Retina (tissue), 1 donor: ENCODE results near the gene FBXL5.
"Not testable (repeated sequence)": the region's sequence is repeated elsewhere in the genome, so short reads cannot be mapped to it uniquely, and the experiment has no call there.

Source experiments
- DNase-seq: peaks from one replicate; pipeline ENCODE4 v3.0.0-alpha.2; 2016

The FBXL5 gene

DNA sequence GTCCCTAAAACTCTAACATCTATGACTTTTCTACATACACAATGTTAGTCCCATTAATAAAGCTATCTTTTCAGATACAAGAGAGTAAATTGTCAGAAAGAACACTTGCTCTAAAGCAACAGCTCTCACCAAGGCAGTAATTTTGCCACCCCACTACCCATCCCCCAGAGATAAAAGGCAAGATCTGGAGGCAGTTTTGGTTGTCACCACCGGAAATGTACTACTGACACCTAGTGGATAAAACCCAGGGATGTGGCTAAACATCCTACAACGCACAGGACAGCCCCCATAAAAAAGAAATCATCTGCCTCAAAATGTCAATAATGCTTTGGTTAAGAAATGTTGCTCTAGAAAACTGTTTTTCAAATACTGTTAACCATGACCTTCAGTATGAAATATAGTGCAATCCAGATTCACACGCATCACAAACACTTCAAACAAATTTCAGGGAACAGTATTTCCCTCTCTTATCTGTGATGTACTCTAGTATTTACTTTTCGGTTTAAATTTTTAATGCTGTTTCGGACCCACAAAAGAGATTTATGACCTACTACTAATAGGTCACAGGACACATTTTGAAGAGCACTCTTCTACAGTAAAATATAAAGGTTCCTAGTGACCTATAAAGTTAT is 5.1 kb downstream of the FBXL5 start:
- peak; percentile 29 for DNase-seq

DNA sequence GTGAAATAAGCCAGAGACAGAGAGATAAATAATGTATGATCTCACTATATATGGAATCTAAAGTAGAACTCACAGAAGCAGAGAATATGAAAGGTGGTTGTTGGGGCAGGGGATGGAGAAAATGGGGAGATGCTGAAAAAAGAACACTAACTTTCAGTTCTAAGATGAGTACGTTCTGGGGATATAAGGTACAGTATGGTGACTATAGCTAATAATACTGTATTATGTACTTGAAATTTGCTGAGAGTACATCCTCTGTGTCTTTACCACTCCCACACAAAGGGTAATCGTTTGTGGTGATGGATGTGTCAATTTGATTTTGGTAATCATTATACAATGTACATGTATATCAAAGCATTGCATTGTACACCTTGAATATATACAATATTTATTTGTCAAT is 6.6 kb downstream of the FBXL5 start:
- no peak for DNase-seq

DNA sequence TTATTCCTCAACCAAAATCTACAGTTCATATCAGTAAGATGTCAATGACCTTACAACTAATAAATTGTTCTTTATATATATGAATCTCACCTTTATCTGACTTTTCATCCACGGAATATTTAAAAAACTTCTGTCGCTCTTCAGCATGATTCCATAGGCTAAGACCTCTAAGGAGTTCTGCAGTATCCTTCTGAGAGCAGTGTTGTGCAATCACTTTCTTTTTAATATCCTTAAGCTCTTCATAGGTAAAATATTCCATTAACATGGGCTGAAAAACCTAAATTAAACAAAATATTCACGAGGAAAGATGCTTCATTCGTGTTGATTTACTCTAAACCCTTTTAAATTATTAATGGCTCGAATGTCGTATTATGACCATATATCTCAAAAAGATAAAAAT is 16.7 kb downstream of the FBXL5 start:
- DNase-seq: no peak

DNA sequence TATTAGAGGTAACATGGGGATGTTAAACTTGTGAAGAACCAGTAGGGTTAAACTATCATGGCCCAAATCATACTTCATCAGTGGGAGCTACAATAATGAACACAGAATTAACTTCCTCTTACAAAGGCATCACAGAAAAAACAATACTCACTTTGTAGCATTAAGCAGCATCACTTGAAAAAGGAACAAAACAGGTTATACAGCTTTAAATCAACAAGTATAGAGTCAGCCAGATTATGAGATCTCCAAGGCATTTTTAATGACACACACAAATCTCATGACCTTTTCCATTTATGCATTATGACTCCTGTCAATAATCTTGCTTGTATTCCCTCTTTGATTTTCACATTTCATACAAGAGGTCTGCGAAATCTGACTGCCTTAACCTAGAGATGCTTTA is 18.3 kb downstream of the FBXL5 start:
- no peak for DNase-seq

DNA sequence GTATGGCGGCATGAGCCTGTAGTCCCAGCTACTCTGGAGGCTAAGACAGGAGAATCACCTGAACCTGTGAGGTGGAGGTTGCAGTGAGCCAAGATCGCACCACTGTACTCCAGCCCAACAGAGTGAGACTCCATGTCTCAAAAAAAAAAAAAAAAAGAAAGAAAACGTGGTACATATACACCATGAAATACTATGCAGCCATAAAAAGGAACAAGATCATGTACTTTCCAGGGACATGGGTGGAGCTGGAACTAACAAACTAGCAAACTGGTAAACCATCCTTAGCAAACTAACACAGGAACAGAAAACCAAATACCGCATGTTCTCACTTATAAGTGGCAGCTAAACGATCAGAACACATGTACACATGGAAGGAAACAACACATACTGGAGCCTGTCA is 37.8 kb downstream of the FBXL5 start:
- DNase-seq: not testable (repeated sequence)

DNA sequence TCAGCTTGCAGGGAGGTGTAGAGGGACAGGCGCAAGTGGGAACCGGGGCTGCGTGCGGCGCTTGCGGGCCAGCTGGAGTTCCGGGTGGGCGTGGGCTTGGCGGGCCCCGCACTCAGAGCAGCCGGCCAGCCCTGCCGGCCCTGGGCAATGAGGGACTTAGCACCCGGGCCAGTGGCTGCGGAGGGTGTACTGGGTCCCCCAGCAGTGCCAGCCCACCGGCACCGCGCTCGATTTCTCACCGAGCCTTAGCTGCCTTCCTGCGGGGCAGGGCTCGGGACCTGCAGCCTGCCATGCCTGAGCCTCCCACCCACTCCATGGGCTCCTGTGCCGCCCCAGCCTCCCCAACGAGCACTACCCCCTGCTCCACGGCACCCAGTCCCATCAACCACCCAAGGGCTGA is 40.3 kb downstream of the FBXL5 start:
- not testable (repeated sequence) for DNase-seq

DNA sequence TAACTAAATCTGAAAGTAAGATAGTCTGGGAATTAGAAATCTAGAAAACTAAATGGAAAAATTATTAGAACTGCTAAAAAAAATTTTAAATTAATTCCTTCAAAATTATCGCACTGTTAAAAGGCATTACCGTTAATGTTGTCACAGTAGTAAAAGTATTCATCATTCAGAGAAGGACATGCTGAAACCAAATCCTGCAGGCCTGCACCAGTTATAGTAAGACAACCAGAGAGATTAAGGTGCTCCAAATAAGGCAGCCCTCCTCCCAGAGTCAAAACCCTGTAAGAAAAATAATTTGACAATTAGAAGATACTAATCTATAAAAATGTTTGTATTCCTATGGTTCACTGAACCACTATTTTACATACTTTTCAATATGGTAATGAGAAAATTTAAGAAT is 43.0 kb downstream of the FBXL5 start:
- DNase-seq: no peak

DNA sequence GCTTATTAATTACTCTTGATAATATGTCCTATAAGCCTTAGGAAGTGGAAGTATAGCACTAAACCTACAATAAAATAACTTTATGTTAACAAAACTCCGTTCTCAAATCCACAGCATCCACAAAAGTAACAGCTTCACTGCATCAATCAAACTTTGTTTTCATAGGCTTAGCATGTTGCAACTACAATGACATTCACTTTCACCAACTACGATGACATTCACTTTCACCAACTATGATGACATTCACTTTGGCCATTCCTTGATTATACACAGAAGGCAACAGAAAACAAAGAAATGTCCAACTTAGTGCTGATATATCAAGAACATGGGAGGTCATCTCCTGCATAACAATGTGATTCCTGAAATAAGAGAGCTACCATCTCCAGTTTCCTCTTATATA is 44.3 kb downstream of the FBXL5 start:
- no peak for DNase-seq

DNA sequence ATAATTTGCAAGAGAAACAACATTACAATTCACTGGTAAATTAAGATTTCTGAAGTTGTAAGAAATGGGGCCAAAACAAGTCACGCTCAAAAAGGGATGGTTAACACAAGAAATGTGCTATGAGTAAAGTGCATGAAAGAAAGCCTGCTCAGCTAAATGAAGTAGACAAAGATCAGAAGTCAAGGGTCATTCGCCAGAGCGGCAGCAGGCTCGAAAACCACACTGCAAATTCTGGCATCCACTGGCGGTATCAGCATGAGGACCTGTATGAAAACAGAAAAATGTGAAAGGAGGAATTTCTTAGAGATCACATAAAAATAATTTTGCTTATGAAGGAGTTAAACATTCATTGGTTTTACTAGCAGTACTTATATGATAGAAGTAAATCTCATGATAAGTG is 49.6 kb downstream of the FBXL5 start:
- no peak for DNase-seq

DNA sequence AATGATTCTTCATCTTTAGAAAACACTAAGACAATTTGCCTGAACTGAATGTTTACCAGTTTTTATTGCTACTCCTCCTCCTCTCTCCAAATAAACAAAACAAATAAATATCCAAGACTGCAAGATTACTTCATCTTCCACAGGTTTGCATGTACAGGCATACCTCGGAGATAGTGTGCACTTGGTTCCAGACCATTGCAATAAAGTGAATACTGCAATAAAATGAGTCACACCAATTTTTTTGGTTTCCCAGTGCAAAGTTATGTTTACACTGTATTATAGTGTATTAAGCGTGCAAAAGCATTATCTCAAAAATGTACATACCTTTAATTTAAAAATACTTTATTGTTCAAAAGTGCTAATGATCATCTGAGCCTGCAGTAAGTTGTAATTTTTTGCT is 53.3 kb downstream of the FBXL5 start:
- DNase-seq: no peak

DNA sequence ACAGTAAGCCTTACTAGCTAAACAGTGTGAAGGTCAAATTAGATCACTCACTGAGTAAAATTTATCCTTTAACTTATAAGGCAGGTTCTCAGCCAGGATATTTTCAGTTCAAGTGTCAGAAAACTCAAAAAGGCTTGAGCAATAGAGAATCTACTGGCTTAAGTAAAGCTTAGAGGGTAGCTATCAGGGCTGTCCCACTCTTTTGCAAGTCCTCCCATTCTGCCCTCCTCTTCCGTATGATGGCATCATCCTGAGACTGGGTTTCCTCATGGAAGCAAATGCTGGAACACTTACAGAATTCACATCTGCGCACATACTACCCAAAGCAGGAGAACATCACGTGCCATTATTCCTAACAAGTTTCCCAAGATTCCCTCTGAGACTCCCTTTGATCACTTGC is 55.0 kb downstream of the FBXL5 start:
- no peak for DNase-seq

DNA sequence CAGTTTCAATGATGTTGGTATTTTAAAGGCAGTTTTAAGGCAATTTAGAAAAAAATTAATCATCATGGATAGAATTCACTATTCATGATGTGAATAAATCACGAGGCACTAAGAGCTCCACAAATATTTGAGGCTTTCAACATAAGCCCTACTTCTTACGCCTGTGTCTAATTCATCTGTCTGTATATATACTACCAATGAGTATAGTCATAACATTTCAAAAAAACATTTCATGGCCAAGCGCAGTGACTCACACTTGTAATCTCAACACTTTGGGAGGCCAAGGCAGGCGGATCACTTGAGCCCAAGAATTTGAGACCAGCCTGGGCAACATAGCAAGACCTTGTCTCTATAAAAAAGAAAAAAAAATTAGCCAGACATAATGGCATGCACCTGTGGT is 56.5 kb downstream of the FBXL5 start:
- DNase-seq: no peak

DNA sequence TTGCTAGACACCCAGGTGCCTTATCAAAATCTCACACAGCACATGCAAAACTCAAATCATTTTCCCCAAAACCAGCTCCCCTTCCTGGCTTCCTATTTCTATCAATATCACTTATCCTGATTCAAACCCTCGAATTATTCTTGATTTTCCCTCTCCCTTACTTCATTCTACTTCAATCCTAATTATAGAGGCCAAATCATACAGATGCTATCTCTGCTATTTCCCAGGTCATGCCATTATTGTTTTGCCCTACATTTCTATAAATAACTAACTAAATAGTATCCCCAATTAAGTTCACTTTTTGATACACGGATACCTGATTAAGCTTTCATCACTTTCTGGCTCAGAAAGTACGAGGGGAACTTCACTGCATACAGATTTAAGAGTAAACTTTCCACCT is 62.4 kb downstream of the FBXL5 start:
- no peak for DNase-seq

DNA sequence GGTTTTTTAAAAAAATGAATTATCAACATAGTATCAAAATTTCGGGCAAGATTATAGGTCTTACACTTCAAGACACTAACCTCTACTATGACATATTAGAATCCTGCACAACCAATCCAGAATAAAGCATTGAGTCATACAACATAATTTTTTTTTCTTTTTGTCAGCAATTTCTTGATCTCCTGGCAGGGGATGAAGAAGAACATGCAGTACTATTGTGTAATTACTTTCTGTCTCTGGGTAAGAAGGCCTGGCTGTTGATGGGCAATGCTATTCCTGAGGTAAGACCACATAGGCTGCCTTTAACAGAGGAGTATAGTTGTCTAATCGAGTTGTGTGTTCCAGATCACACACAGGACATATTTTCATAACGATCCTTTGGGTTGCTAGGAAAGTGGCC is 67.5 kb downstream of the FBXL5 start:
- DNase-seq: no peak

DNA sequence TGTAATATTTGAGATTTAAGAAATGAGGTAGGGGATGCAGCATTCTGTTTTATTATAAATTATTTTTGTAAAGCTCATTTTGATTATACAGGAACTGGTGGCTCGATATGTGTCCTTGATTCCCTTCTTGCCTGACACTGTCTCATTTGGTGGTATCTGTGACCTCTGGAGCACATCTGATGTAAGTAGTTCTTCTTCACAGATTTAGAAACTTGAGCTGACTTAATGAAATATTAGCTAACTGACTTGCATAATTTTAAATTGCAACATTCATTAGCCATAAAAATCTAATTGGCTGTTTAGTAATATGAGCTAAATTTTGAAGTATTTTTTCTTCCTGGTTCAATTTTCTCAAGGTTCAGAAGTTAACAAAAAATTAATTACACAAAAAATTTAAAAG is 69.1 kb downstream of the FBXL5 start:
- no peak for DNase-seq

DNA sequence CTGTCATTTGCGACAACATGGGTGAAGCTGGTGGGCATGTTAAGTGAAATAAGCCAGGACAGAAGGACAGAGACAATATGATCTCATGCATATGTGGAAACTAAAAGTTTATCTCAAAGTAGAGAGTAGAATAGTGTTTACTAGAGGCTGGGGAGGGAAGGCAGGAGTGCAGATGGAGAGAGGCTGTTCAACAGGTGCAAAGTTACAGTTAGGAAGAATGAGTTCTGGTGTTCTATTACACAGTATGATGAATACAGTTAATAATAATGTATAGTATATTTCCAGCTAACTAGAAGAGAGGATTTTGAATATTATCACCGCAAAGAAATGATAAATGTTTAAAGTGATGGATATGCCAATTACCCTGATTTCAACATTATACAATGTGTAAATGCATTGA is 69.8 kb downstream of the FBXL5 start:
- DNase-seq: no peak

DNA sequence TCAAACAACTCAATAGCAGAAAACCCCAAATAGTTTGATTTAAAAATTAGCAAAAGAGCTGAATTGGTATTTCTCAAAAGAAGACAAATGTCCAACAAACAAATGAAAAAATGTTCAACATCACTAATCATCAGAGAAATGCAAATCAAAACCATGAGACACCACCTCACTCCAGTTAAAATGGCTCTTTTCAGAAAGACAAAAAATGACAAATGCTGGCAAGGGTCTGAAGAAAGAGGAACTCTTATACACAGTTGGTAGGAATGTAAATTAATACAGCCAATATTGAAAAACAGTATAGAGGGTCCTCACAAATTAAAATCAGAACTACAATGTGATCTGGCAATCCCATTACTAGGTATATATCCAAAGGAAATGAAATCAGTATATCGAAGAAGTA is 70.4 kb downstream of the FBXL5 start:
- no peak for DNase-seq

DNA sequence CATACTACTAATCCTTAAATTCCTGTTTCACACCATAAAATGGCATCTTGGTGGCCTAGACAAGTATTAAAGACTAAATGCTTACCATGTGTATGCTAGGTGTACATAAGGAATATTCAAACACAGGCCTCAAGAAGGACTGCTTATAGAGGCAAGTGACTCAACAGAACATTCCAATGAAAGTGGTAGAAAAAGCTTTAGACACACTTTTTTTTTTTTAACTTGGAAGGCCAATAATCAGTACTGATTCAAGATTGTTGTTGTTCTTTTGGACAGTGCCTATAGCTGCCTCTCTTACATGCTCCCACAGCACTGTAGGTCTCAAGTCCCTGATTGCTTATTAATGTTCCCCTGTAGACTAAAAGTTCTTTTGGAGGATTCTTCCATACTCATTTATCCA is 77.6 kb downstream of the FBXL5 start:
- no peak for DNase-seq

DNA sequence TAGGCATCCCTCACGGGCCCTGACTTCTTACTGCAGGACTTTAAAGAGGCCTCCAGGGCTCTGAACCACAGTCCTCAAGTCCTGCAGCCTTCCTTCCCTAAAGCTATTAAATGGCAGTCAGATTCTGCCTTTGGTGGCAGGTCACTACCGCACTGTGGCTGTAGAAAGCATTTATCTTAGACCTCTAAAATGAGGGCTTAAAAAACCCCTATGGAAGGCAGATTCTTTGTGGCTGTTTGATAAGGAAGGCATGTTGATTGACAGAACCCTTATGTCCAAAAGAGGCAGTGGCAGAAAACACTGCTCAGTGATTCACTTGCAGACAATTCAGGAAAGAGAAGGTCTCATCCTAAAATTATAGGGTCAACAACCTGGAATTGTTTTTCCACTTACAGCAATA is 79.2 kb downstream of the FBXL5 start:
- no peak for DNase-seq

DNA sequence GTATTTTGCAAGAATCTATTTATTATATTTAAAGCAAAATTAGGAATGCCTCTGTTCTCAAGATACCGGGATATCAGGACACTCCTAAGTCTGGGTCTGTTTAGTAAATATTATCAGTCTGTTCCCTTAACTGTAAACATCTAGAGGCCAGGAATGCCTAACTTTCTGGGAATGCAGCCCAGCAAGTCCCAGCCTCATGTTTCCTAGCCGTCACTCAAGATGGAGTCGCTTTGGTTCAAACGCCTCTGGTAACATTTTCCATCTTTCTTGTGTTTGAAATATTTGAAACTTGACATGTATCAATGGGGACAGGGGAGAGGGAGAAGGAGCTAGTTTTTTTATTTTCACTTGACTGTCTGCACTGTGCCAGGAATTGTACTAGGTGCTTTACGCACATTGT is 85.4 kb downstream of the FBXL5 start:
- DNase-seq: no peak

DNA sequence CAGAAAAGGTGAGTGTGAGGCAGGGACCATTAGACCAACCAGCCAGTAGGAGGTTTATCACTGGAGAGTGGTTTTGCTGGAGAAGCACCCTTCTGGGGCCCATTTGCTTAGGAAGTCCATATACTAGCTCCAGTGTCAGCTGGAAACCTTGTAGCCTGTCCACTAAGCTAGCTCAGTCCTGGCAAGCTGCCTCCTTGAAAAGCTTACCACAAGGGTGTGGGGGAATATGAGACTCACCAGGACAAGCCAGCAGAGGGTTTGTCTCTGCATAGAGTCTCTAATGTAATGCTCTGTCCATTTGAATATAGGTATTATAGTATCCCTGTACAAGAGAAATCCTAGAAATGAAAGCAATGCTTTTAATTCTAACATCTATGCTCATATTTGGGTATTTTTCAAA is 86.3 kb downstream of the FBXL5 start:
- DNase-seq: no peak

DNA sequence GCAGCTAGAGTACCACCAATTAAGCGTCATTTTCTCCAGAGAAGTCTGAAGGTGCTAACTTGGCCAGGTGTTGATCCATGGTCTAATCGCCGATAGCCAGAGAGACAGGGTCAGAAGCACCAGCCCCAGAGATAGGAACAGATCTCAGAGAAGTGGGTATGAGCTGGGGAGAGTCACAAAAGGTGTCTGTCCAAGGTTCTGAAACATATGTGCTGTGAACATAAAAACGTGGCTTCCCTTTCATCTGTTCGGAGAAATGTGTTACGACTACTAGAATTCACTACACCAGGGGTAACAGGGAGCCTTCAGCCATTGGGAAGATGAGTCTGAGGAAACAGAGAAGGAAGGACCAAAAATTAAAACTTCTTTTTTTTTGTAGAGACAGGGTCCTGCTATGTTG is 91.3 kb downstream of the FBXL5 start:
- DNase-seq: no peak

DNA sequence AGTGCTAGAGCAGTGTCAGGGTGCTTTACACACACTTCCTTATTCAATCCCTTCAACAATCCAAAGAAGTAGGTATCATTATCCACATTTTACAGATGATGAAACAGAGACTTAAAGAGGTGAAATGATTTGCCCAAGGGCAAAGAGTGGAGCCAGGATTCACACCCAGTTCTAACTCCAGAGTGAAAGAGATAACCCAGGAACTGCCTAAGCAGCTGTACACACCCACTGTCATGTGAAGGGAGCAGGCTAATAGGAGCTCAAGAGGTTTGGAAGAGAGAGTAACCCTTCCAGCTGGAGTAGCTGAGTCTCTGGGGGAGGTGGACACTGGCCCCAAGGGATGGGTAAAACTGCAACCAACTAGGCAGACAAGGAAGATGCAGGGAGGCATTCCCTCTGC is 92.5 kb downstream of the FBXL5 start:
- no peak for DNase-seq

DNA sequence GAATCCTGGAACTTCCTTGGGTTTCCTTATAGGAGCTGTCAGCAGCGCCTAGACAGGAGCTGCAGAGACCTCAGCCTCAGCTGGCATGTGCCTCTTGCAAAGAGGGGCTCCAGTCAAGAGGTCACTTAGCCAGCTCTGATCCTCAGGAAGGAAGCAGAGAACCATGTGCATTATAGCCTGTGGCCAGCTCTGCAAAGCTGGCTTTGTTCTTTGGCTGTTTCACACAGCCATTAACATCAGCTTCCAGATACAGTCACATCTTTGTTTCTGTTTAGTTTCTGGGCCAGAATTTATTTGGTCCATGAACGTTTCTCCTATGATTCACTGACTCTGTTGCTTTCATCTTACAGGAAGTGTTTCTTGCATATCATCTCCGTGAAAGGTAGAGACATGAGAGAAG is 93.0 kb downstream of the FBXL5 start:
- no peak for DNase-seq

DNA sequence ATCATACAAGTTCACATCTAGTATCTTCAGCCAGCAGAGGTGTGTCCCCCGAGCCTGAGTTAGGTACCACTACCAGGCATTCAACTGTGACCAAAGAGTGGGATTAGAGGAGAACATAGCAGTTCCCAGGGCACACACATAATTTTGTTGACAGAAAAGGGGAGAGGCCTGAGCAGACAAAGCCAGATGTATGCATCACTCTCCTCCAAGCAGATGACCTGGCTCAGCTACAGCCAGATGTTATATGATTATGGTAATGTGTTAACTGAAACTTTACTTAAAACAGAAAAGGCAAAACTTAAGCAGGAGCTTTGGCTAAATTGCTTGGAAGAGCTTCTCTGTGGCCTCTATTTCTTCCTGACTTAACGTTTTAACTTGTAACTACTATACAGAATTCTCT is 96.6 kb downstream of the FBXL5 start:
- no peak for DNase-seq
